HEK293 (cell line): Measurements from ENCODE around the gene GTF2A1L.
A peak's percentile ranks its signal among the peaks of the same experiment; 100 is the strongest.

Source experiments
- ZEB2 ChIP-seq: fragments of 450-650 bp; formaldehyde crosslinking; IDR thresholded peaks from 2 replicates; pipeline ENCODE4 v1.5.1; 2016; ENCODE audit warnings: missing biosample characterization, missing genetic modification characterization
- ZNF37A ChIP-seq: fragments of 450-650 bp; IDR thresholded peaks from 2 replicates; pipeline ENCODE4 v1.5.1; 2018; ENCODE audit warnings: missing biosample characterization, missing genetic modification characterization
- ZNF768 ChIP-seq: fragments of 450-650 bp; formaldehyde crosslinking; IDR thresholded peaks from 2 replicates; pipeline ENCODE4 v1.5.1; 2018; ENCODE audit warnings: missing biosample characterization, mild to moderate bottlenecking, missing genetic modification characterization
- ZSCAN30 ChIP-seq: fragments of 450-650 bp; IDR thresholded peaks from 2 replicates; pipeline ENCODE4 v1.5.1; 2018; ENCODE audit warnings: missing biosample characterization, mild to moderate bottlenecking, missing genetic modification characterization, moderate library complexity
- TF ChIP-seq, protein P1 (sequence below): fragments of 450-650 bp; formaldehyde crosslinking; IDR thresholded peaks from 2 replicates; pipeline ENCODE4 v1.5.1; 2016; ENCODE audit warnings: missing biosample characterization, missing genetic modification characterization
- TF ChIP-seq, protein P2 (sequence below): fragments of 450-650 bp; formaldehyde crosslinking; IDR thresholded peaks from 2 replicates; pipeline ENCODE4 v1.5.1; 2016; ENCODE audit warnings: missing biosample characterization, missing genetic modification characterization

DNA sequence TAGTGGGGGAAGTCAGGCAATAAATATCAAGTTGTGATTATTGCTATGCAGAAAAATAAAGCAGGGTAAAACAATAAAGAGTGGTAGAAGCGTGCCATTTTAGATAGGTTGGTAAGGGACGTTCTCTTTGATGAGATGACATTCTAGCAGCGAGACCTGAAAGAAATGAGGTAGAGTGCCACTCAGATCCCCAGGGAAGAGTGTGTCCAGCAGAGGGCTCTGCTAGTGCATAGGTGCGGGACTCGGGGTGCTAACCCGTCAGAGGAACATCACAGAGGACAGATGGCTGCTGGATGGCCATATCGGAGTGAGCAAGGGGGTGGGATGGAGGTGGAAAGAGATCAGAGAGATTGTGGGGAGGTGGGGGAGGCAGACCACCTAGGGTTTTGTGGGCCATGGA is 16.3 kb upstream of the GTF2A1L start:
- TF ChIP-seq ZEB2 (tag by site-specific recombination), result no peak
- no peak for TF ChIP-seq ZSCAN30 (tag by site-specific recombination)
- TF ChIP-seq, protein P1, sequence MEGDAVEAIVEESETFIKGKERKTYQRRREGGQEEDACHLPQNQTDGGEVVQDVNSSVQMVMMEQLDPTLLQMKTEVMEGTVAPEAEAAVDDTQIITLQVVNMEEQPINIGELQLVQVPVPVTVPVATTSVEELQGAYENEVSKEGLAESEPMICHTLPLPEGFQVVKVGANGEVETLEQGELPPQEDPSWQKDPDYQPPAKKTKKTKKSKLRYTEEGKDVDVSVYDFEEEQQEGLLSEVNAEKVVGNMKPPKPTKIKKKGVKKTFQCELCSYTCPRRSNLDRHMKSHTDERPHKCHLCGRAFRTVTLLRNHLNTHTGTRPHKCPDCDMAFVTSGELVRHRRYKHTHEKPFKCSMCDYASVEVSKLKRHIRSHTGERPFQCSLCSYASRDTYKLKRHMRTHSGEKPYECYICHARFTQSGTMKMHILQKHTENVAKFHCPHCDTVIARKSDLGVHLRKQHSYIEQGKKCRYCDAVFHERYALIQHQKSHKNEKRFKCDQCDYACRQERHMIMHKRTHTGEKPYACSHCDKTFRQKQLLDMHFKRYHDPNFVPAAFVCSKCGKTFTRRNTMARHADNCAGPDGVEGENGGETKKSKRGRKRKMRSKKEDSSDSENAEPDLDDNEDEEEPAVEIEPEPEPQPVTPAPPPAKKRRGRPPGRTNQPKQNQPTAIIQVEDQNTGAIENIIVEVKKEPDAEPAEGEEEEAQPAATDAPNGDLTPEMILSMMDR (tag by site-specific recombination), result peak; percentile 66
- TF ChIP-seq ZNF37A, result no peak
- no peak for TF ChIP-seq ZNF768 (tag by site-specific recombination)
- TF ChIP-seq, protein P2, sequence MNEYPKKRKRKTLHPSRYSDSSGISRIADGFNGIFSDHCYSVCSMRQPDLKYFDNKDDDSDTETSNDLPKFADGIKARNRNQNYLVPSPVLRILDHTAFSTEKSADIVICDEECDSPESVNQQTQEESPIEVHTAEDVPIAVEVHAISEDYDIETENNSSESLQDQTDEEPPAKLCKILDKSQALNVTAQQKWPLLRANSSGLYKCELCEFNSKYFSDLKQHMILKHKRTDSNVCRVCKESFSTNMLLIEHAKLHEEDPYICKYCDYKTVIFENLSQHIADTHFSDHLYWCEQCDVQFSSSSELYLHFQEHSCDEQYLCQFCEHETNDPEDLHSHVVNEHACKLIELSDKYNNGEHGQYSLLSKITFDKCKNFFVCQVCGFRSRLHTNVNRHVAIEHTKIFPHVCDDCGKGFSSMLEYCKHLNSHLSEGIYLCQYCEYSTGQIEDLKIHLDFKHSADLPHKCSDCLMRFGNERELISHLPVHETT, result no peak
